A549 (cell line): ENCODE data around the gene CACNA1G. TPM values are rescaled to one million over a fixed set of nuclear protein-coding genes. Genes with fewer than 3 reads are reported as not detected.

Experiments used
- ATAC-seq, 2 experiments: fragments of 200-7000 bp in 1 of 2; fragments of >200 bp in 1 of 2; cut with Nextera tagmentation in 1 of 2; cut with Tn5 transposase in 1 of 2; 3 replicates each; pipeline versions ENCODE4 v1.8.0 to v1.9.1; 2018 to 2020; ENCODE audit warnings: mild to moderate bottlenecking in 1 of 2, moderate library complexity in 1 of 2
- CTCF ChIA-PET: fragments of 300-600 bp; sonication (Branson Sonifier 250); formaldehyde crosslinking; extraction: SDS; loops from one replicate; lab custom pipeline; 2021; ENCODE audit warnings: antibody characterized with exemption, inconsistent platforms; lab: Yijun Ruan, JAX
- POLR2A ChIA-PET: fragments of 350-600 bp; formaldehyde crosslinking; extraction: SDS; loops from one replicate; lab custom pipeline; 2021; ENCODE audit warnings: antibody characterized with exemption, inconsistent platforms; lab: Yijun Ruan, JAX
- DNase-seq, 2 experiments: peaks; one replicate each; pipeline versions ENCODE4 v3.0.0 to v3.0.0-alpha.2; 2011 to 2016; ENCODE audit warnings: low read depth in 1 of 2, low spot score in 1 of 2
- FAIRE-seq: peaks from 2 replicates; lab custom pipeline; 2011; peaks lifted over from hg19 to GRCh38; lab: Jason Lieb, UNC
- H3K27ac ChIP-seq, 2 experiments: fragments of >200 bp; sonication (Bioruptor Twin); formaldehyde crosslinking; 3 replicates each; pipeline ENCODE4 v1.5.1; 2016 to 2017
- H3K4me1 ChIP-seq: fragments of >200 bp; sonication (Bioruptor Twin); formaldehyde crosslinking; 3 replicates; pipeline ENCODE4 v1.6.1; 2016
- H3K4me2 ChIP-seq: fragments of >200 bp; sonication (Bioruptor Twin); formaldehyde crosslinking; 3 replicates; pipeline ENCODE4 v1.6.1; 2016
- H3K4me3 ChIP-seq: fragments of >200 bp; sonication (Bioruptor Twin); formaldehyde crosslinking; 3 replicates; pipeline ENCODE4 v1.5.1; 2016
- H3K9me3 ChIP-seq: fragments of >200 bp; sonication (Bioruptor Twin); formaldehyde crosslinking; 3 replicates; pipeline ENCODE4 v1.6.1; 2016
- ATOH8 ChIP-seq: fragments of 250-450 bp; sonication (Bioruptor Pico); IDR thresholded peaks from 2 replicates; pipeline ENCODE4 v1.5.0; 2020; ENCODE audit warnings: low read depth, mild to moderate bottlenecking, moderate library complexity
- BHLHE40 ChIP-seq: IDR thresholded peaks from 2 replicates; pipeline ENCODE4 v1.6.1; 2012; ENCODE audit warnings: low read depth, low read length, inconsistent platforms
- CEBPB ChIP-seq, 2 experiments: fragments of >200 bp in 1 of 2; sonication (Bioruptor Twin) in 1 of 2; formaldehyde crosslinking in 1 of 2; IDR thresholded peaks; 2 replicates each; pipeline ENCODE4 v1.6.1; 2012 to 2016
- CHD4 ChIP-seq: fragments of 200-600 bp; sonication (generic); IDR thresholded peaks from 2 replicates; pipeline ENCODE4 v1.6.1; 2016; ENCODE audit warnings: antibody characterized with exemption, mild to moderate bottlenecking, borderline replicate concordance
- E2F6 ChIP-seq: IDR thresholded peaks from 2 replicates; pipeline ENCODE4 v1.6.1; 2012; ENCODE audit warnings: low read depth, borderline replicate concordance
- FOSL2 ChIP-seq, 2 experiments: fragments of 450-650 bp in 1 of 2; fragments of >200 bp in 1 of 2; sonication (Bioruptor Twin) in 1 of 2; formaldehyde crosslinking; IDR thresholded peaks; 2 replicates each; pipeline versions ENCODE4 v1.5.0 to v1.6.1; 2016 to 2020; ENCODE audit warnings: mild to moderate bottlenecking in 1 of 2, moderate library complexity in 1 of 2
- HDAC2 ChIP-seq: fragments of 200-600 bp; sonication (generic); IDR thresholded peaks from 2 replicates; pipeline ENCODE4 v1.6.1; 2016
- HES2 ChIP-seq: fragments of >200 bp; sonication (Bioruptor Twin); formaldehyde crosslinking; IDR thresholded peaks from 2 replicates; pipeline ENCODE4 v1.6.1; 2016
- HEYL ChIP-seq: fragments of 250-450 bp; sonication (Bioruptor Pico); IDR thresholded peaks from 2 replicates; pipeline ENCODE4 v1.8.0; 2021; ENCODE audit warnings: mild to moderate bottlenecking, moderate library complexity
- HOXB5 ChIP-seq: fragments of 250-450 bp; sonication (Bioruptor Pico); IDR thresholded peaks from 2 replicates; pipeline ENCODE4 v1.5.0; 2020; ENCODE audit warnings: mild to moderate bottlenecking, moderate library complexity
- JUN ChIP-seq, 2 experiments: fragments of >200 bp; sonication (Bioruptor Twin); formaldehyde crosslinking; IDR thresholded peaks; 2 replicates in 1 of 2; 3 replicates in 1 of 2; pipeline ENCODE4 v1.6.1; 2016 to 2017
- JUNB ChIP-seq: fragments of >200 bp; sonication (Bioruptor Twin); formaldehyde crosslinking; IDR thresholded peaks from 2 replicates; pipeline ENCODE4 v1.6.1; 2016
- KDM1A ChIP-seq: fragments of 200-600 bp; sonication (generic); IDR thresholded peaks from 2 replicates; pipeline ENCODE4 v1.6.1; 2016; ENCODE audit warnings: low read depth, mild to moderate bottlenecking
- MAX ChIP-seq: IDR thresholded peaks from 2 replicates; pipeline ENCODE4 v1.6.1; 2012
- NPAS2 ChIP-seq: fragments of 250-450 bp; sonication (Bioruptor Pico); IDR thresholded peaks from 2 replicates; pipeline ENCODE4 v1.8.0; 2022; ENCODE audit warnings: mild to moderate bottlenecking, moderate library complexity, borderline replicate concordance
- PBX3 ChIP-seq: IDR thresholded peaks from 2 replicates; pipeline ENCODE4 v1.6.1; 2012
- POLR2A ChIP-seq: IDR thresholded peaks from 2 replicates; pipeline ENCODE4 v1.6.1; 2012; ENCODE audit warnings: mild to moderate bottlenecking, low read length
- POLR2AphosphoS2 ChIP-seq: conservative IDR thresholded peaks from 2 replicates; pipeline ENCODE4 v1.6.1; 2012; ENCODE audit warnings: low read length, improper control_type of control experiment, inconsistent platforms
- RCOR1 ChIP-seq: fragments of 150-350 bp; IDR thresholded peaks from 2 replicates; pipeline ENCODE4 v1.6.1; 2014; ENCODE audit warnings: antibody characterized with exemption, low read length, low read depth
- REST ChIP-seq: fragments of 200-600 bp; sonication (generic); IDR thresholded peaks from 2 replicates; pipeline ENCODE4 v1.6.1; 2016; ENCODE audit warnings: antibody characterized with exemption, mild to moderate bottlenecking, moderate library complexity
- TFCP2L1 ChIP-seq: fragments of 250-450 bp; sonication (Bioruptor Pico); IDR thresholded peaks from 2 replicates; pipeline ENCODE4 v1.5.0; 2021; ENCODE audit warnings: mild to moderate bottlenecking
- TP53 ChIP-seq: fragments of 250-450 bp; sonication (Bioruptor Pico); IDR thresholded peaks from 2 replicates; pipeline ENCODE4 v1.5.0; 2021; ENCODE audit warnings: mild to moderate bottlenecking, moderate library complexity
- USF2 ChIP-seq: fragments of 450-650 bp; IDR thresholded peaks from 2 replicates; pipeline ENCODE4 v1.6.1; 2014; ENCODE audit warnings: antibody characterized with exemption
- ZC3H11A ChIP-seq: fragments of 450-650 bp; IDR thresholded peaks from 2 replicates; pipeline ENCODE4 v1.6.1; 2014; ENCODE audit warnings: antibody characterized with exemption, mild to moderate bottlenecking
- ZFP36 ChIP-seq: fragments of 450-650 bp; IDR thresholded peaks from 2 replicates; pipeline ENCODE4 v1.6.1; 2014; ENCODE audit warnings: borderline replicate concordance; ENCODE audit not compliant: partially characterized antibody
- ZNF302 ChIP-seq: fragments of 250-450 bp; sonication (Bioruptor Pico); IDR thresholded peaks from 2 replicates; pipeline ENCODE4 v1.9.0; 2021; ENCODE audit warnings: inconsistent platforms, mild to moderate bottlenecking, moderate library complexity
- ZSCAN20 ChIP-seq: fragments of 250-450 bp; sonication (Bioruptor Pico); IDR thresholded peaks from 2 replicates; pipeline ENCODE4 v1.8.0; 2022; ENCODE audit warnings: mild to moderate bottlenecking, moderate library complexity
- WGBS: methylation state at CpG from one replicate; pipeline ENCODE4 v1.1.6; 2017; ENCODE audit errors: missing lambda C conversion rate; 5-methylcytosine and 5-hydroxymethylcytosine counted together
- polyA plus RNA-seq, 4 experiments: library from polyadenylated mRNA; depleted of rRNA in 3 of 4; stranded (reverse); fragments of >200 nt; fragmentation: RNase III in 1 of 4; extraction: RNeasy Plus Mini Kit Qiagen cat#74134 plus additional on column Dnase treatment in 1 of 4; gene quantifications; 2 replicates in 3 of 4; 3 replicates in 1 of 4; pipeline ENCODE4 v1.2.3, GENCODE V29; 2011 to 2017

CACNA1G gene
- polyA plus RNA-seq, 2 of the 4 experiments (the other 2 are of a cell fraction), result 4.0 to 8.9 TPM

GRCh38 chr17:50636804-50637195 is 76.3 kb downstream of the CACNA1G start:
- Histone ChIP-seq H3K4me1 (peaks cover 79% of the 10 kb centered on the region), H3K4me3 (peak overlapping the region; percentile 92)

GRCh38 chr17:50637829-50638605 is 77.5 kb downstream of the CACNA1G start:
- no peak for DNase-seq
- Histone ChIP-seq H3K9me3 (no peaks in the 10 kb centered on the region), H3K27ac (peak overlapping the region; percentile 99 to 100), H3K4me3 (peak overlapping the region; percentile 92), H3K4me1 (peaks cover 79% of the 10 kb centered on the region), H3K4me2 (peak overlapping the region; percentile 92)
- no peak for FAIRE-seq
- ATAC-seq, result no peak
- CTCF ChIA-PET, result interaction anchor here (1.2 to 48.0 kb wide), 9 partner anchors 11 to 312 kb away, joined by 3 to 2097 read pairs (median 4); partner anchors contain the start of gene ANKRD40
- 4% methylated on average over 7 of the region's 7 CpGs for WGBS
- POLR2A ChIA-PET, result interaction anchor here (0.6 to 8.0 kb wide), 22 partner anchors 8 to 293 kb away, joined by 3 to 237 read pairs (median 12); partner anchors contain the start of genes CACNA1G, LUC7L3 and TOB1
- TF ChIP-seq USF2 (no peak; the same call in 1 of the 2 replicates), POLR2A (peak; percentile 25), KDM1A (peak; percentile 88; the same call in 1 of the 2 replicates), CHD4 (peak; percentile 81; the same call in 1 of the 2 replicates), ZFP36 (peak; percentile 92), PBX3 (no peak), HDAC2 (peak; percentile 51; the same call in 1 of the 2 replicates), RCOR1 (peak; percentile 92; the same call in 1 of the 2 replicates), HOXB5 (peak; percentile 33; the same call in 1 of the 2 replicates), HEYL (CRISPR knock-in tag) (no peak), MAX (peak; percentile 32)

More at GRCh38 chr17:50636804-50637195, 76.3 kb downstream of the CACNA1G start:
- POLR2A ChIA-PET, result interaction anchor here (0.6 to 8.0 kb wide), 8 partner anchors 9 to 76 kb away, joined by 3 to 237 read pairs (median 21); partner anchors contain the start of gene CACNA1G
- WGBS, result 43% methylated on average over 7 of the region's 7 CpGs
- DNase-seq (no peak), FAIRE-seq (no peak), ATAC-seq (no peak)
- H3K9me3 ChIP-seq, result no peaks in the 10 kb centered on the region
- TF ChIP-seq JUNB (no peak), BHLHE40 (no peak), CEBPB (IDR thresholded peaks at IDR 0.05) (no peak), RCOR1 (no peak), FOSL2 (IDR thresholded peaks at IDR 0.05) (no peak), FOSL2 (CRISPR knock-in tag; IDR thresholded peaks at IDR 0.05) (no peak), POLR2AphosphoS2 (no peak), HOXB5 (no peak), REST (no peak), HEYL (CRISPR knock-in tag) (no peak), ATOH8 (CRISPR knock-in tag) (0 out of 2 replicates have a peak, but pooled peaks have one; percentile 19), ZNF302 (peak; percentile 20; the same call in 1 of the 2 replicates), TP53 (CRISPR knock-in tag) (no peak), ZSCAN20 (CRISPR knock-in tag) (no peak), NPAS2 (CRISPR knock-in tag) (no peak), JUN (IDR thresholded peaks at IDR 0.05) (no peak; a peak in 1 of 5 replicates), ZC3H11A (no peak), HES2 (no peak), TFCP2L1 (CRISPR knock-in tag) (0 out of 2 replicates have a peak, but pooled peaks have one; percentile 24), E2F6 (no peak)
- CTCF ChIA-PET, result interaction anchor here (0.9 to 48.0 kb wide), 10 partner anchors 9 to 159 kb away, joined by 3 to 2097 read pairs (median 6); partner anchors contain the start of gene ANKRD40
- peak overlapping the region; percentile 99 to 100 for H3K27ac ChIP-seq
- H3K4me2 ChIP-seq, result peak overlapping the region; percentile 92
